HG03354 (cell line): ENCODE results near the gene SH2D1B.
"Not testable (repeated sequence)": the region's sequence is repeated elsewhere in the genome, so short reads cannot be mapped to it uniquely, and the experiment has no call there.

ENCODE experiments used
- ATAC-seq: cut with Tn5 transposase; IDR thresholded peaks from one replicate; pipeline ENCODE4 v1.9.1; 2021; ENCODE audit warnings: mild to moderate bottlenecking; ENCODE audit not compliant: unreplicated experiment, poor library complexity, severe bottlenecking

The SH2D1B gene

GRCh38 chr1:162412002-162412401 lies at the start of gene SH2D1B:
Gene SH2D1B, minus strand, starts transcription at chr1:162412136. Its CDS starts 120 bp downstream, at chr1:162412016.
- no peak for ATAC-seq

GRCh38 chr1:162458236-162458635 lies 46.3 kb upstream of the SH2D1B start:
- no peak for ATAC-seq

DNA sequence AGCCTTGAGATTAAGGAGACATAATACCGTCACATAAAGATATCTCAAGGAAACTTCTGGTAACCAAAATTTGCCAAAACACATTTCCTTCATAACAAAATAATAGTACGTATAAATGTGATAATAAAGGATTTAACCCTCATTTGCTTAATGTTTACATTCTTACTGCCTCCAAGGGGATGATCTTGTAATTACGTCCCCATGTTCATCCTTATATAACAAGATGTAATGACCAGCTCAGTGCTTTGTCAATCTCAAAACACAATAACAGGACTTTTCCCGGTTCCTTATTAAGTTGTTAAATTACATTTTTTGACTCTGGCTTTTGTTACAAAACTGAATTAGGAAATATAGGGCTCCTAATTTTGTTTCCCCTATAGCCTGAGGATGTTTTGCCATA lies 44.4 kb upstream of the SH2D1B start:
- ATAC-seq, result no peak

GRCh38 chr1:162454361-162454760 lies 42.4 kb upstream of the SH2D1B start:
- not testable (repeated sequence) for ATAC-seq

DNA sequence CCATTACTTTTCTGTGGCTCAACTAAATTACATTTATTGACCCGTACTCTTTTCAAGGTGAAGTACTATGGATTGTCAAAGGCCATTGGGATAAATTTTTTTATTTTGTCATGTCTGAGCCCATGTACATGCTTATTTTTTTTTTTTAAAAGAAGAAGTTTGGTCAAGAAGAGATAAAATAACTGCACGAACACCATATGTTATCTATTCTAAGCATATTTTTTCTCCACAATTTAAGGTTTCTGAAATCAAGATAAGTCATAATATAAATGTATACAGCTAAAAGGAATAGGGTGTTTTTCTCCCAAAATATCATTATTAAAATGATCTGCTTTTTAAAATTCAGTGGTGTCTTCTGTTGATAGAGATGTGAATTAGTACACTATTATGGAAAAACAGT lies 35.0 kb upstream of the SH2D1B start:
- no peak for ATAC-seq

DNA sequence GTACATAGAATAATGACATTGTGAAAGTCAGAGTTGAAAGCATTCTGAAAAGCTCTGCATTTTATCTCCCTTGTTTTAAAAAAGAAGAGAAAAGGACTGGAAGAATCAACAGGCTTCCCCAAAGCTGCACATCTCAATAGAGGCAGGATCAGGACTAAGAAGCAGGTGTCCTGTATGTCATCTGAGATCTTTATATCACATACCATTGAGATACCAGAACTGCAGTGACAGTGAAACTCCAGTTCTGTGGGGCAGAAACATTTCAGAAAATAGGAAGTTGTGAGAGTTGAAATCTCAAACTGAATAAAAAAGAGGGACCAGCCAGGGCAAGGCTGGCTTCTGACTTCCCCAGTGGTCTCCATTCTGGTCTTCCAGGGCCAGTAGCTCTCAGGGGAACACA lies 33.0 kb upstream of the SH2D1B start:
- no peak for ATAC-seq

- ATAC-seq, result not testable (repeated sequence)
Observed at GRCh38 chr1:162432977-162433713, 21.2 kb upstream of the SH2D1B start.

- no peak for ATAC-seq
Observed at GRCh38 chr1:162430583-162430982, 18.6 kb upstream of the SH2D1B start.

DNA sequence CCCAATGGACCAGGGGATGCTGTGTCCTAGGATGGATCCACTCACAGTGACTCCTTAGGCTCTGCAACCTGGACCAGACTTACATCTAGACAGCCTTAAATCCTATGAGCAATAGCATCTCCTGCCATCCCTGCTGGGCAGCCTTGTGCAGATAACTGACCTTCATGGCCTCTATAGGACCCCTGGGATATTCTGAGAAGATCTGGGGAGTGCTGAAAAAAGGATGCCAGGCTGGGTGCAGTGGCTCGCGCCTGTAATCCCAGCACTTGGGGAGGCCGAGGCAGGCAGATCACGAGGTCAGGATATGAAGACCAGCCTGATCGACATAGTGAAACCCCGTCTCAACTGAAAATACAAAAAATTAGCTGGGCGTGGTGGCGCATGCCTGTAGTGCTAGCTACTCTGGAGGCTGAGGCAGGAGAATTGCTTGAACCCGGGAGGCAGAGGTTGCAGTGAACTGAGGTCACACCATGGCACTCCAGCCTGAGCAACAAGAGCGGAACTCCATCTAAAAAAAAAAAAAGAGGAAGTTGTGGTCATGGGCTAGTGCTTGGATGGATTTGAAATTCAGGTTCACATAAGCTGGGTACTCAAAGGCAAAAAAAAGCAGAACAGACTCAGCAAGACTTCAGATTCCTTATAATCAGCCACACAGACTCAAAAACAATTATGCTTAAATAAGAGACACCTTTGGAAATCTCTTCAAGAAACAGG lies 10.9 kb upstream of the SH2D1B start:
- ATAC-seq, result no peak

DNA sequence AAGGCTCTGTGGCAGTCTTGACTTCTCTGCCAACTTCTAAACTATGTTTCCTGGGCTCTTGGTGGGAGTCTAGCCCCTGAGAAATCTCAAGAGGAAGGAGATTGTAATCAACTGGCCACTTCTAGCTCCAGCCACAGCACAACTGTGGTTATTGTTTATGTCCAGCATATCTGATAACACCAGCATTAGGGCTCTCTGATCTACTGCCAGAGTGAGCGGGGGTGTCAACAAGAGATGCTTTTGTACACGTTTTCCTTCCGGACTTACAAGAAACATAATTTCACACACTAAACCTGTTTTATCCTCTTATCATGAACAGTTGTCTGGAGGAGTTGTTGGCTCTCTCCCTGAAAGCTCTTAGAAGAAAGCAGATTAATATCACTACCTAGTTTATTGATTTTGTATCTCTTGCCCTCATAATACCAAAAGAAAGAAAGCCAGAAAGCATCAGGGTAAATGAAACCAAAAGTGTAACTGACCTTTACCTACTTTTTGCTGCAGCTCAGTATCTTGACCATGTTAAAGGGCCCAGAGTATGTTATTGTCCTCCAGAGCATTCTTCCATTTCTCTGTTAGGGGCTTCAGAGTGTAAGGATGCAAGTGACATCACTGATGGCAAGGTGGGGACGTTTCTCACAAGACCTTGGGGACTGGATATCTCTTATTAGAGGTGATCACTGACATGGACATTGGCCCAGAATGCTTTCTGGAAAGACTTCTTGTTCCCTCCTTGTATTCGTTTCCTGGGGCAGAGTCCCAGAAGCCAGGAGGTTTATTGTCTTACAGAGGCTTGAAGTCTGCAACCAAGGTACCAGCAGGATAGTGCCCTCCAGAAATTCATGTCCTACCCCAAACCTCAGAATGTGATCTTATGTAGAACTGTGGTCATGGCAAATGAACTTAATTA lies 9.6 kb upstream of the SH2D1B start:
- ATAC-seq, result no peak

GRCh38 chr1:162420120-162420519 lies 8.2 kb upstream of the SH2D1B start:
- ATAC-seq, result no peak

DNA sequence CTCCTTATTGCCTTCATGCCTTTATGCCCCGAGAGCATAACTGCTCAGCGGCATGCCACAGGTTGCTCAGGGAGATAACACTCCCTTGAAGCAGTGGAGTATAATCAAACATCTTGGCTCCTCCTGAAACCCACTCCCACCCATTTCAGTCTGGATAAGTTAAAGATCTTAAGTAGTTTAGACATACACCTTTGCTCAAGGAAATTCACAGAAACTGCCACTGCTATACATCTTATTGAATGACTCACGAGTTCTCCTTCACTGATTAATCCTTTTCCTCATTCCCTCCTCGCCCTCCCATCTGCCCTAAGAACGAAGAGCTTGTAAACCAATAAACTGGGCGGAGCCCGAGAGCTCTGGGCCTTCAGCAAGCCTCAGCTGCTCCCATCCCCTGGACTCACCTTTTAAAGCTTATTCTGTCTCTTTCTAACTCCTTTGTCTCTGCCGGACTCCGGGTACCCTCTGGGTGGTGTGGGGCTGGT lies 7.6 kb upstream of the SH2D1B start:
- not testable (repeated sequence) for ATAC-seq

GRCh38 chr1:162418584-162418983 lies 6.6 kb upstream of the SH2D1B start:
- not testable (repeated sequence) for ATAC-seq

DNA sequence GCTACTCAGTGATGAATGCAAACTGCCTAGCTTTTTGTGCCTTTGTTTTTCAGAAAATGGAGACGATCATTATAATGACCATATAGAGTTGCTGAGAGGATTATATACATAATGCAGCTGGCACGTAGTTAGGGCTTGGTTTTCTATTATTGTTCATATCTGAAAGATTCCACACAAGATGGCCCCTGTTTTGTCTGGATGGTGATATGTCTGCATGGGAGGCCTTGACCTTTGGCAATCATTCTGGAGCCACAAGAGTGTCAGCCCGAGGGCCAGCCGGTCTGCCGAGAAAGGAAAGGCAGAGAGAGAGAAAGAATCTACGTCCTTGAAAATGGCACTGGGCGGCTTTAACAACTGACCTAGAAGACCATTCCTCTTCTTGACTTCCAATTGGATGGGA lies 5.7 kb upstream of the SH2D1B start:
- ATAC-seq, result no peak

GRCh38 chr1:162416909-162417308 lies 5.0 kb upstream of the SH2D1B start:
- no peak for ATAC-seq

DNA sequence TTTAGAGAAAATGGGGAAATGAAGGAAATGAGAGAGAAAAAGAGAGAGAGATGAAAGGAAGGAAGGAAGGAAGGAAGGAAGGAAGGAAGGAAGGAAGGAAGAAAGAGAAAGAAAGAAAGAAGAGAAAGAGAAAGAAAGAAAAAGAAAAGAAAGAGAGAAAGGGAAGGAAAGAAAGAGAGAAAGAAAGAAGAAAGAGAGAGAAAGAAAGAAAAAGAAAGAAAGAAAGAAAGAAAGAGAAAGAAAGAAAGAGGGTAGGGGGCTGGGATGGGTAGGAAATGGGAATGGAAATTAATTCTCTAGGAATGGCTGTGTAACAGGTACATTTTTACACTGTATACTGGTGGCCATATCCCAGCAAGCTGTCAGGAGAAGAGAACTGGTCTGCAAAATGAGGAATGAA lies 4.3 kb upstream of the SH2D1B start:
- no peak for ATAC-seq

- ATAC-seq, result no peak
Observed at GRCh38 chr1:162407539-162407938, 4.4 kb downstream of the SH2D1B start.

GRCh38 chr1:162406811-162407210 lies 5.1 kb downstream of the SH2D1B start:
- no peak for ATAC-seq

- no peak for ATAC-seq
Observed at GRCh38 chr1:162405800-162406199, 6.1 kb downstream of the SH2D1B start.

DNA sequence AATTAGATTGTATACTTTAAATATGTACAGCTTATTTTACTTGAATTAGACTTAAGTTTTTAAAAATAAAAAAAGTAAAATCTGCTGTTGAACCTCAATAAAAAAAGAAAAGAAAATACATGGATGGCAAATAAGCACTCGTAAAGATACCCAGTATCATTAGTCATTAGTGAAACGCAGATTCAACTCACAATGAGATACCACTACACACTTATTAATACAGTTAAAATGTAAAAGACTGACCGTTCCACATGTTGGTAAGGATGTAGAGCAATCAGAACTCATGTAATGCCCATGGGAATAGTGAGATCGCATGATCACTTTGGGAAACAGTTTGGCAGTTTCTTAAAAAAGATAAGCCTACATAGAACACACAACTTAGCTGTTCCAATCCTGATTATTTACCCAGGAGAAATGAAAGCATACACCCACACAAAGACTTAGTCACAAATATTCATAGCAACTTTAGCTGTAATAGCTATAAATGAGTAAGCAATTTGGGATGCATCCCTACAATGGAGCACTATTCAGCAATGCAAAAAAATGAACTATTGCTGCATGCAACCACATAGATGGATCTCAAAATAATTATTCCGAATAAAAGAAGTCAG lies 7.3 kb downstream of the SH2D1B start:
- ATAC-seq, result no peak
